HL-60 (cell line): ENCODE results near the gene ARHGEF37.

Source experiments
- DNase-seq, 2 experiments: peaks; one replicate each; pipeline ENCODE4 v3.0.0-alpha.2; 2010 to 2020; ENCODE audit warnings: low read depth in 1 of 2, low spot score in 1 of 2
- H3K27ac ChIP-seq: fragments of 250-450 bp; sonication (Bioruptor Pico); replicated peaks from 2 replicates; pipeline ENCODE4 v1.5.1; 2020; ENCODE audit warnings: mild to moderate bottlenecking, moderate library complexity
- H3K27me3 ChIP-seq: fragments of 250-450 bp; sonication (Bioruptor Pico); 2 replicates; pipeline ENCODE4 v1.5.1; 2021; ENCODE audit warnings: mild to moderate bottlenecking, moderate library complexity; ENCODE audit not compliant: insufficient read depth, poor library complexity, severe bottlenecking
- H3K4me3 ChIP-seq: replicated peaks from 2 replicates; pipeline ENCODE4 v1.5.1; 2011; ENCODE audit warnings: mild to moderate bottlenecking, control low read depth, low read length; ENCODE audit not compliant: insufficient read depth
- CTCF ChIP-seq: IDR thresholded peaks from one replicate; pipeline ENCODE4 v1.5.1; 2011; ENCODE audit warnings: low read length, control low read depth, inconsistent platforms; ENCODE audit not compliant: insufficient read depth
- GABPA ChIP-seq: IDR thresholded peaks from 2 replicates; pipeline ENCODE4 v1.6.1; 2012; ENCODE audit warnings: low read depth
- POLR2AphosphoS5 ChIP-seq: IDR thresholded peaks from 2 replicates; pipeline ENCODE4 v1.6.1; 2012; ENCODE audit warnings: low read depth
- REST ChIP-seq: IDR thresholded peaks from 2 replicates; pipeline ENCODE4 v1.6.1; 2012; ENCODE audit warnings: low read depth; ENCODE audit not compliant: insufficient replicate concordance
- SPI1 ChIP-seq: IDR thresholded peaks from 2 replicates; pipeline ENCODE4 v1.6.1; 2012; ENCODE audit warnings: low read depth, mild to moderate bottlenecking, borderline replicate concordance

Gene ARHGEF37

GRCh38 chr5:149632311-149633251 is 51.3 kb downstream of the ARHGEF37 start:
- DNase-seq, result no peak
- Histone ChIP-seq H3K4me3 (no peak overlapping the region), H3K27ac (no peak overlapping the region), H3K27me3 (no peaks in the 10 kb centered on the region)
- TF ChIP-seq GABPA (no peak), POLR2AphosphoS5 (no peak), SPI1 (no peak), REST (no peak), CTCF (no peak)

- Histone ChIP-seq H3K27ac (no peak overlapping the region), H3K27me3 (no peaks in the 10 kb centered on the region), H3K4me3 (no peak overlapping the region)
- TF ChIP-seq REST (no peak), POLR2AphosphoS5 (no peak), SPI1 (no peak), CTCF (no peak), GABPA (no peak)
- DNase-seq, result no peak
Measured at GRCh38 chr5:149633476-149634350, 52.4 kb downstream of the ARHGEF37 start.

GRCh38 chr5:149635394-149635793 is 54.1 kb downstream of the ARHGEF37 start:
- Histone ChIP-seq H3K27ac (no peak overlapping the region), H3K27me3 (no peaks in the 10 kb centered on the region), H3K4me3 (no peak overlapping the region)
- TF ChIP-seq GABPA, result no peak
- TF ChIP-seq POLR2AphosphoS5, result no peak
- no peak for TF ChIP-seq CTCF
- no peak for TF ChIP-seq SPI1
- no peak for TF ChIP-seq REST
- no peak for DNase-seq
